Activated T-helper 1 cell treated with anti-CD3 and anti-CD28 coated beads, Interleukin-12 subunit alpha, Interleukin-12 subunit beta, Interleukin-2, Interleukin-4 antibody, amounts not matched to agents 30 ng/mL and 10 ng/mL and 1 ng/mL, durations not matched to agents 14 hours and 24 hours and 36 hours (primary cell): ENCODE measurements around the gene KRTAP10-11. TPM values are rescaled to one million over a fixed set of nuclear protein-coding genes. Genes with fewer than 3 reads are reported as not detected.
"Not testable (repeated sequence)": the region's sequence is repeated elsewhere in the genome, so short reads cannot be mapped to it uniquely, and the experiment has no call there.

Experiments used
- DNase-seq: peaks from one replicate; pipeline ENCODE4 v3.0.0; 2021; ENCODE audit warnings: low spot score
- H3K27ac Mint-ChIP-seq: one replicate; pipeline ENCODE4 v1.8.0; 2021; ENCODE audit warnings: mild to moderate bottlenecking, mixed read lengths
- H3K27me3 Mint-ChIP-seq: one replicate; pipeline ENCODE4 v1.8.0; 2022; ENCODE audit warnings: mild to moderate bottlenecking, moderate library complexity, mixed read lengths; ENCODE audit not compliant: insufficient read depth
- H3K36me3 Mint-ChIP-seq: one replicate; pipeline ENCODE4 v1.8.0; 2021; ENCODE audit warnings: low read depth, mixed read lengths
- H3K4me1 Mint-ChIP-seq: one replicate; pipeline ENCODE4 v1.8.0; 2021; ENCODE audit warnings: low read depth, mixed read lengths
- H3K4me3 Mint-ChIP-seq: one replicate; pipeline ENCODE4 v1.8.0; 2021; ENCODE audit warnings: mild to moderate bottlenecking, moderate library complexity, mixed read lengths
- H3K9me3 Mint-ChIP-seq: one replicate; pipeline ENCODE4 v1.8.0; 2021; ENCODE audit warnings: mixed read lengths
- intact Hi-C: fragments of 100-400 bp; cut with micrococcal nuclease; formaldehyde crosslinking; loops from one replicate; pipeline ENCODE4 v1.15.1; 2024
- total RNA-seq: library from RNA; stranded (reverse); gene quantifications from 2 replicates; pipeline ENCODE4 v1.2.3, GENCODE V29; 2022

KRTAP10-11 gene
- total RNA-seq, 1 donor from 2014 or later: not detected

- intact Hi-C loops: no loop called here
- H3K36me3 Mint-ChIP-seq: no peaks in the 10 kb centered on the region
- peak overlapping the region; percentile 27 for H3K4me3 Mint-ChIP-seq
- peaks cover 20% of the 10 kb centered on the region for H3K27me3 Mint-ChIP-seq
- no peak overlapping the region for H3K27ac Mint-ChIP-seq
- no peaks in the 10 kb centered on the region for H3K9me3 Mint-ChIP-seq
- no peak for DNase-seq
- peaks cover 19% of the 10 kb centered on the region for H3K4me1 Mint-ChIP-seq
Observed at GRCh38 chr21:44686000-44686781, 40.0 kb downstream of the KRTAP10-11 start.

GRCh38 chr21:44686843-44687561 is 40.8 kb downstream of the KRTAP10-11 start:
- intact Hi-C loops: no loop called here

DNA sequence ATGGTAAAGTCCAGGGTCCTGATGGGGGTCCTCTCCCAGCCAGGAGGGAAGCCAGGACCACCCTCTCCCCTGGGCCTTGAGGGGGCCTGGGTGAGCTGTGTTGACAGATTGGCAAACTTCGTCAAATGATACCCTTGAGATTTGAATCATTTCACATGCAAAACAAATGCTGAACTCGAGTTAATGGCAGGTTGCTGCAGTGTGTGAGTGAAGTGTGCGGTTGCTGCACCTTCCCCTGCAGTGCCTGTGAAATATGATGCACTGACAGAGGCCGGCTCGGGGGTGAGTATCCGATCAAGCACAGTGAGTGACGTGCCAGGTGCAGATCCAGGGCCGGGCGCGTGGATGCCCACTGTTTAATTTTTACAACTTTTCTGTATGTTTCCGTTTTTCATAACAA is 41.5 kb downstream of the KRTAP10-11 start:
- H3K27me3 Mint-ChIP-seq: peaks cover 15% of the 10 kb centered on the region
- no peak overlapping the region for H3K27ac Mint-ChIP-seq
- no peaks in the 10 kb centered on the region for H3K36me3 Mint-ChIP-seq
- no peak overlapping the region for H3K4me3 Mint-ChIP-seq
- intact Hi-C loops: no loop called here
- H3K9me3 Mint-ChIP-seq: peaks cover 4% of the 10 kb centered on the region
- peaks cover 19% of the 10 kb centered on the region for H3K4me1 Mint-ChIP-seq
- DNase-seq: no peak

More at GRCh38 chr21:44686843-44687561, 40.8 kb downstream of the KRTAP10-11 start:
- no peak overlapping the region for H3K27ac Mint-ChIP-seq
- H3K4me1 Mint-ChIP-seq: peaks cover 19% of the 10 kb centered on the region
- no peak overlapping the region for H3K4me3 Mint-ChIP-seq
- H3K9me3 Mint-ChIP-seq: no peaks in the 10 kb centered on the region
- DNase-seq: no peak
- no peaks in the 10 kb centered on the region for H3K36me3 Mint-ChIP-seq
- H3K27me3 Mint-ChIP-seq: peaks cover 21% of the 10 kb centered on the region

DNA sequence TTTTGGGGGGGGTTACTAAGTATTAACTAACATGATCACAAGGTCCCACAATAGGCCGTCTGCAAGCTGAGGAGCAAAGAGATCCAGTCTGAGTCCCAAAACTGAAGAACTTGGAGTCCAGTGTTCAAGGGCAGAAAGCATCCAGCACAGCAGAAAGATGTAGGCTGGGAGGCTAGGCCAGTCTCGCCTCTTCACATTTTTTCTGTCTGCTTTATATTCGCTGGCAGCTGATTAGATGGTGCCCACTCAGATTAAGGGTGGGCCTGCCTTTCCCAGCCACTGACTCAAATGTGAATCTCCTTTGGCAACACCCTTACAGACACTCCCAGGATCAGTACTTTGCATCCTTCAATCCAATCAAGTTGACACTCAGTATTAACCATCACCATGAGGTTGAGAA is 43.5 kb downstream of the KRTAP10-11 start:
- H3K4me3 Mint-ChIP-seq, H3K27ac Mint-ChIP-seq, DNase-seq, intact Hi-C loops, H3K36me3 Mint-ChIP-seq: not testable (repeated sequence)
- Mint-ChIP-seq H3K4me1 (peaks cover 19% of the 10 kb centered on the region), H3K9me3 (peaks cover 19% of the 10 kb centered on the region), H3K27me3 (peaks cover 18% of the 10 kb centered on the region)

GRCh38 chr21:44691686-44692085 is 45.5 kb downstream of the KRTAP10-11 start:
- no peak for DNase-seq
- Mint-ChIP-seq H3K4me1 (peaks cover 8% of the 10 kb centered on the region), H3K9me3 (peaks cover 19% of the 10 kb centered on the region), H3K27ac (no peak overlapping the region), H3K27me3 (peaks cover 28% of the 10 kb centered on the region), H3K4me3 (no peak overlapping the region), H3K36me3 (no peaks in the 10 kb centered on the region)
- intact Hi-C loops: no loop called here

DNA sequence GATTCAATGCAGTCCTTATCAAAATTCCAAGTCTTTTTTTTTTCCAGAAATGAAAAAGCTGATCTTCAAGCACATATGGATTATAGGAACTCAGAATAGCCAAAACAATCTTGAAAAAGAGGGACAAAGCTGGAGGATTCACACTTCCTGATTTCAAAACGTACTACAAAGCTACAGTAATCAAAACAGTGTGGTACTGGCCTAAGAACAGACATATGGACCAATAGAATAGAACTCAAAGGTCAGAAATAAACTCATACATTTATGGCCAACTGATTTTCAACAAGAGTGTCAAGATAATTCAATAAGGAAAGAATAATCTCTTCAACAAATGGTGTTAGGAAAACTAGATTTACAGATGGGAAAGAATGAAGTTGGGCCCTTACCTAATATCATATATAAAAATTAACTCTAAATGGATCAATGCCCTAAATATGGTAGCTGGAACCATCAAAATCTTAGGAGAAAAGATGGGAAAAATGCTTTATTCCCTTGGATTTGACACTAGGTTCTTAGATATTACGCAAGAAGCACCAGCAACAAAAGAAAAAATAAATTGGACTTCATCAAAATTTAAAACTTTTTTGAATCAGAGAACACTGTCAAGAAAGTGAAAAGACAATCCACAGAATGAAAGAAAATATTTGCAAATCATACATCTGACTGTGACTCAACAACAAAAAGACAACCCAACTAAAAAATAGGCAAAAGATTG is 46.7 kb downstream of the KRTAP10-11 start:
- Mint-ChIP-seq H3K4me1 (no peaks in the 10 kb centered on the region), H3K4me3 (no peak overlapping the region), H3K9me3 (peaks cover 19% of the 10 kb centered on the region), H3K27me3 (peaks cover 35% of the 10 kb centered on the region), H3K36me3 (no peaks in the 10 kb centered on the region), H3K27ac (no peak overlapping the region)
- DNase-seq: no peak
- intact Hi-C loops: no loop called here

DNA sequence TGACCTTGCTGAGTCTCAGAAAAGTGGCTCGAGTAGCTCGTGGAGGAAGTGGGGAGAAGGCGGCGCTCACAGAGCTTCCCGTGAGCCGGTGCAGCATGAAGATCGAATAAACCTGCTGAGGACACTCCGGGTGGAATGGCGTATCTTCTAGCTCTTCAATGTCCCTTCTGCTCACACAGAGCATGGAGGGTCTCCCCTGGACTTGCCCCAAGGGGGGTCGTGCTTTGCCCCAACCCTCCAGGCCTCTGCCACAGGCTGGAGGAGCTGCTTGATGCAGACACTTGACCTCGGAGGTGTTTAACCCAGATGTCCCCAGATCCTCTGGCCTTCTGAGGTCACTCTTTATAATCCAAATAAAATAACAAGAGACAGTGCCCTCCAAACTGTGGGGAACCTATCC is 48.6 kb downstream of the KRTAP10-11 start:
- Mint-ChIP-seq H3K36me3 (no peaks in the 10 kb centered on the region), H3K27me3 (peaks cover 43% of the 10 kb centered on the region), H3K4me3 (no peak overlapping the region), H3K27ac (no peak overlapping the region), H3K4me1 (no peaks in the 10 kb centered on the region), H3K9me3 (peaks cover 19% of the 10 kb centered on the region)
- intact Hi-C loops: no loop called here
- DNase-seq: no peak

DNA sequence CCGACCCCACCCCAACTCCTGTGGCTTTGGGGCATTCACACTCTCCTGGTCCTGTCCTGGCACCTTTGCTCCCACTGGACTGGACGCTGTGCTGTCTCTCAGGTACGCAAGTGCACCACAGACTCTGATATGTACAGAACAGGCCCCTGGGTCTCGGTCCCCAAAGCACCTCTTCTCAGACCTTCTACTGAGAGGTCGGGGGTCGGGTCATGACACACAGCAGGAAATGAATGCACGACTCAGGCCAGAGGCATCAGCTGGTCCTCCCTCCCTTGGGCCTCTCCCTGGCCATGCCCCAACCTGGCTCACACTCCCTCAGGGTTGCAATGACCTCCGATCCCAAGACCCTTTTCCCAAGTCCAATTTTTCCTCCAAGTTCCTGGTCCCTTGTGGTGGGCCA is 49.0 kb downstream of the KRTAP10-11 start:
- intact Hi-C loops: no loop called here
- no peaks in the 10 kb centered on the region for H3K36me3 Mint-ChIP-seq
- peaks cover 42% of the 10 kb centered on the region for H3K27me3 Mint-ChIP-seq
- DNase-seq: no peak
- H3K4me3 Mint-ChIP-seq: no peak overlapping the region
- H3K4me1 Mint-ChIP-seq: no peaks in the 10 kb centered on the region
- H3K9me3 Mint-ChIP-seq: peaks cover 19% of the 10 kb centered on the region
- H3K27ac Mint-ChIP-seq: no peak overlapping the region

DNA sequence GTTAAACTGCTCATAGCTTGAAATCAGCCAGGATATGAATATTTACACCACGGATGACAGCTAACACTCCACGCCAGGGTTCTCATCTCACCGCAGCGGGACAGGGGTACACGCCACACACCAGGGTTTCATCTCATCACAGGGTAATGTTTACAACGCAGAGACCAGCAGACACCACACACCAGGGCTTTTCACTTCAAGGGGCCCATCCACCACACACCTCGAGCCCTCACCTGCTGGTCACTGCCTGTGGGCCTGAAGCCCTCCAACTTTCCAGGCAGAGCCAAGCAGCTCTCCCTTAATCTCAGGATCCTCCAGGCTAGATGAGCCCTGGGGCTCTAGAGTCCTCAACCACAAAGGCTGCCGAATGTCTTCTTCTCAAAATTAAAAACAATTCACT is 49.4 kb downstream of the KRTAP10-11 start:
- intact Hi-C loops: no loop called here
- H3K27me3 Mint-ChIP-seq: peaks cover 42% of the 10 kb centered on the region
- peaks cover 19% of the 10 kb centered on the region for H3K9me3 Mint-ChIP-seq
- DNase-seq: no peak
- no peaks in the 10 kb centered on the region for H3K36me3 Mint-ChIP-seq
- H3K27ac Mint-ChIP-seq: no peak overlapping the region
- no peaks in the 10 kb centered on the region for H3K4me1 Mint-ChIP-seq
- H3K4me3 Mint-ChIP-seq: no peak overlapping the region

DNA sequence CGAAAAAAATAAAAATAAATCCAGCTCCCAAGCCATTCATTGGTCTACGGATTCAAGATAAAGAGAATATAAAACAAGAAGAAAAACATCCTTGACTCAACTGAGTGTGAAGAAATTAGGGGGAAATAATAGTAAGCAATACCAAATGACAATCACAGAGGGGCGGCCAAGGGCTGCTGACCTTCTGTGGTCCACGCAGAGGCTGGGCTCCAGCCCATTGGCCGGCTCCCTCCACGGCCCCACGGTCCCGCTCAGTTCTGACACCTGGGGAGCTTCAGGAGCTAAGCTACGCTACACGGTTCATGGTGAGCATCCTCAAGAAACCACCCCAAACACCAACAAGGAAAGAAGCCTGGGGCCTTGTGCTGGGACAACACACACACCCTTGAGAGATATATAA is 50.4 kb downstream of the KRTAP10-11 start:
- H3K4me3 Mint-ChIP-seq: no peak overlapping the region
- peaks cover 44% of the 10 kb centered on the region for H3K27me3 Mint-ChIP-seq
- no peak for DNase-seq
- intact Hi-C loops: no loop called here
- peaks cover 19% of the 10 kb centered on the region for H3K9me3 Mint-ChIP-seq
- H3K36me3 Mint-ChIP-seq: no peaks in the 10 kb centered on the region
- no peaks in the 10 kb centered on the region for H3K4me1 Mint-ChIP-seq
- no peak overlapping the region for H3K27ac Mint-ChIP-seq

Other genes with a start within 250 kb of the KRTAP10-11 start
- gene LRRC3, start 190.9 kb upstream of the KRTAP10-11 start, total RNA-seq: 1.8 and 1.9 TPM in 2 replicates
- not detected in 2 replicates for gene KRTAP10-1, start 106.2 kb upstream of the KRTAP10-11 start, total RNA-seq
- gene KRTAP10-2, start 94.9 kb upstream of the KRTAP10-11 start, total RNA-seq: not detected in 2 replicates
- gene KRTAP10-3, start 87.6 kb upstream of the KRTAP10-11 start, total RNA-seq: not detected in 2 replicates
- not detected in 2 replicates for gene KRTAP10-4, start 72.7 kb upstream of the KRTAP10-11 start, total RNA-seq
- gene KRTAP10-5, start 65.8 kb upstream of the KRTAP10-11 start, total RNA-seq: not detected in 2 replicates
- not detected in 2 replicates for gene KRTAP10-6, start 53.9 kb upstream of the KRTAP10-11 start, total RNA-seq
- gene KRTAP10-7, start 45.8 kb upstream of the KRTAP10-11 start, total RNA-seq: not detected in 2 replicates
- gene KRTAP10-8, start 34.3 kb upstream of the KRTAP10-11 start, total RNA-seq: not detected in 2 replicates
- not detected in 2 replicates for gene KRTAP10-9, start 19.3 kb upstream of the KRTAP10-11 start, total RNA-seq
- not detected in 2 replicates for gene KRTAP10-10, start 9.1 kb upstream of the KRTAP10-11 start, total RNA-seq
- gene KRTAP12-4, start 8.2 kb downstream of the KRTAP10-11 start, total RNA-seq: not detected in 2 replicates
- not detected in 2 replicates for gene KRTAP12-3, start 11.5 kb downstream of the KRTAP10-11 start, total RNA-seq
- gene KRTAP12-2, start 20.5 kb downstream of the KRTAP10-11 start, total RNA-seq: not detected in 2 replicates
- gene KRTAP12-1, start 35.7 kb downstream of the KRTAP10-11 start, total RNA-seq: not detected in 2 replicates
- not detected in 2 replicates for gene KRTAP10-12, start 50.8 kb downstream of the KRTAP10-11 start, total RNA-seq
- gene TSPEAR, start 65.2 kb downstream of the KRTAP10-11 start, total RNA-seq: not detected in 2 replicates
- 137 and 151 TPM in 2 replicates for gene UBE2G2, start 155.4 kb downstream of the KRTAP10-11 start, total RNA-seq
- 86.9 and 88.6 TPM in 2 replicates for gene SUMO3, start 171.6 kb downstream of the KRTAP10-11 start, total RNA-seq
- 46.7 and 48.7 TPM in 2 replicates for gene PTTG1IP, start 227.3 kb downstream of the KRTAP10-11 start, total RNA-seq